ENCODE results near the gene TNFRSF18.
A peak's percentile ranks its signal among the peaks of the same experiment; 100 is the strongest.
"Not testable (repeated sequence)": the region's sequence is repeated elsewhere in the genome, so short reads cannot be mapped to it uniquely, and the experiment has no call there.

The TNFRSF18 gene, protein sequence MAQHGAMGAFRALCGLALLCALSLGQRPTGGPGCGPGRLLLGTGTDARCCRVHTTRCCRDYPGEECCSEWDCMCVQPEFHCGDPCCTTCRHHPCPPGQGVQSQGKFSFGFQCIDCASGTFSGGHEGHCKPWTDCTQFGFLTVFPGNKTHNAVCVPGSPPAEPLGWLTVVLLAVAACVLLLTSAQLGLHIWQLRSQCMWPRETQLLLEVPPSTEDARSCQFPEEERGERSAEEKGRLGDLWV

GRCh38 chr1:1206376-1206965, at the start of gene TNFRSF18:
TSS of gene TNFRSF18 (minus strand) at chr1:1206592. CDS start at chr1:1206571, 21 bp downstream.
- ATAC-seq: peak; percentile 38
- DNase-seq: peak; percentile 54 to 74
- peak within 1 kb of the TSS; percentile 93 to 98 for H3K4me3 Mint-ChIP-seq
- no peaks in the 10 kb centered on the region for H3K9me3 Mint-ChIP-seq
- no peaks in the 10 kb centered on the region for H3K27me3 Mint-ChIP-seq
- peaks cover 72% of the 10 kb centered on the region for H3K4me1 Mint-ChIP-seq
- peak within 1 kb of the TSS; percentile 67 to 87 for H3K27ac Mint-ChIP-seq

DNA sequence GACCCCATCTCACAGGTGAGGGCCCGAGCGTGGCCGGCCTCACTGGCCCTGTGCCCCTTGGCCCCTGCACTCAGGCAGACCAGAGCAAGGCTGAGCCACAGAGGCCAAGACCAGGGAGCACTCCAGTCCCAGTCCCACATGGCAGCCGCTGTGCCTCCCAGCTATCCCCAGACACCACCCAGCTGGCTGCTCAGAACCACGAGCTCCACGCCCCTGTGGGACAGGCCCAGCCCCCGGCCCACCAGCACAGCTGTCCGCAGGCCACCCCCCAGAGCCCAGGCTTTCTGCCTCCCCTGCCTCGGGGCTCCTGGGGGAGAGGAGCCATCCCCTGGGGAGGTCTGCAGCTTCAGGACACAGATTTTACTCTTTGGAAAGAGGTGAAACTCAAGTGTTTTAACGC, 49.2 kb upstream of the TNFRSF18 start:
- no peak for ATAC-seq
- H3K27ac Mint-ChIP-seq: peak overlapping the region in 1 of 2 donors; percentile 25
- H3K9me3 Mint-ChIP-seq: no peaks in the 10 kb centered on the region
- no peak for DNase-seq
- no peak overlapping the region for H3K4me3 Mint-ChIP-seq
- no peaks in the 10 kb centered on the region for H3K27me3 Mint-ChIP-seq
- H3K4me1 Mint-ChIP-seq: peaks cover 28% of the 10 kb centered on the region

- H3K27ac Mint-ChIP-seq: no peak overlapping the region
Observed at GRCh38 chr1:1255078-1255477, 48.7 kb upstream of the TNFRSF18 start.

GRCh38 chr1:1254667-1254998, 48.2 kb upstream of the TNFRSF18 start:
- H3K9me3 Mint-ChIP-seq: no peaks in the 10 kb centered on the region
- DNase-seq: no peak
- H3K4me3 Mint-ChIP-seq: no peak overlapping the region
- H3K27ac Mint-ChIP-seq: no peak overlapping the region
- no peaks in the 10 kb centered on the region for H3K27me3 Mint-ChIP-seq
- no peak for ATAC-seq
- H3K4me1 Mint-ChIP-seq: peaks cover 32% of the 10 kb centered on the region

More at GRCh38 chr1:1255078-1255477, 48.7 kb upstream of the TNFRSF18 start:
- ATAC-seq (no peak), DNase-seq (no peak)
- Mint-ChIP-seq H3K4me1 (peaks cover 32% of the 10 kb centered on the region), H3K9me3 (no peaks in the 10 kb centered on the region), H3K27me3 (no peaks in the 10 kb centered on the region), H3K4me3 (no peak overlapping the region)

GRCh38 chr1:1253972-1254666, 47.7 kb upstream of the TNFRSF18 start:
- ATAC-seq: no peak
- Mint-ChIP-seq H3K27me3 (no peaks in the 10 kb centered on the region), H3K9me3 (no peaks in the 10 kb centered on the region), H3K4me1 (peaks cover 33% of the 10 kb centered on the region), H3K4me3 (no peak overlapping the region), H3K27ac (peak overlapping the region in 1 of 2 donors; percentile 2)
- DNase-seq: no peak

DNA sequence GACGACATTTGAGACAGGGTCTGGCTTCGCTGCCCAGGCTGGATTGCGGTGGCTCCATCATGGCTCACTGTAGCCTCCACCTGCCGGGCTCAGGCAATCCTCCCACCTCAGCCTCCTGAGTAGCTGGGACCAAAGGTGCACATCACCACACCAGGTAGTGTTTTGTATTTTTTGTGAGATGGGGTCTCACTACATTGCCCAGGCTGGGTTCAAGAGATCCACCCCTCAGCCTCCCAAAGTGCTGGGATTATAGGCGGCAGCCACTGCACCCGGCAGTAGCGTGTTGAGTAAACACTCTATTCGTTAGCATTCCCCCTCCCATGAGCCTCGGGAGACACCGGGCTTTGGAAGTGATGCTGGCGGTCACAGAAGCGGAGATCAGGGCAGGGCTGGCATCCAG, 46.9 kb upstream of the TNFRSF18 start:
- Mint-ChIP-seq H3K9me3 (no peaks in the 10 kb centered on the region), H3K27ac (peak overlapping the region in 1 of 2 donors; percentile 49), H3K4me3 (no peak overlapping the region), H3K27me3 (no peaks in the 10 kb centered on the region), H3K4me1 (peaks cover 28% of the 10 kb centered on the region)
- no peak for ATAC-seq
- no peak for DNase-seq

DNA sequence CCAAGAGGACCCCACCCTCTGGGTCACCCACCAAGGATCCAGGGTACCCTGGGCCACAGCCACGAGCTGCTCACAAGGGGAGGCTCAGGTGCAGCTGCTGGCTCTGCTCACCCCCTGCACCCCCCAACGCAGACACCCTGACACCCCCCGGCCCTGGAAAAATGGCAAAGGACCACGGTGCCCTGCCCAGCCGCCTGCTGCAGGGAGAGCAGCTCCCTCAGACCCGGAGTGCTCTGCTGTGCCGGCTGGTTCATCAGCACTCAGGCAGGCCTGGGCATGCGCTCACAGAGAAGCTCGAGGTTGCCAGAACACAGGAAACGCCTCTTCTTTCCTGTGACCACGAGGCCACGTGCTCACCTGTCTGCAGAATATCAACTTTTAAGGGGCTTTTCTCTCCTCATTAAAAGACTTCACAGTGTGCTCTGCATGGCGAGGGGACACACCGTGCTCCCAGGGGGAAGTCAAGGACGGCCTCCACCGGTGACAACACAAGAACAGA, 44.4 kb upstream of the TNFRSF18 start:
- Mint-ChIP-seq H3K4me3 (peak overlapping the region; percentile 23 to 72), H3K4me1 (peaks cover 35% of the 10 kb centered on the region), H3K27ac (peak overlapping the region; percentile 37 to 65), H3K9me3 (no peaks in the 10 kb centered on the region), H3K27me3 (no peaks in the 10 kb centered on the region)
- peak; percentile 70 to 87 for DNase-seq
- ATAC-seq: peak; percentile 94

- H3K27me3 Mint-ChIP-seq, H3K4me3 Mint-ChIP-seq, H3K9me3 Mint-ChIP-seq, DNase-seq, ATAC-seq: not testable (repeated sequence)
- H3K27ac Mint-ChIP-seq: peak overlapping the region in 1 of 2 donors; percentile 63
- H3K4me1 Mint-ChIP-seq: peaks cover 35% of the 10 kb centered on the region
Observed at GRCh38 chr1:1248009-1248913, 41.9 kb upstream of the TNFRSF18 start.

DNA sequence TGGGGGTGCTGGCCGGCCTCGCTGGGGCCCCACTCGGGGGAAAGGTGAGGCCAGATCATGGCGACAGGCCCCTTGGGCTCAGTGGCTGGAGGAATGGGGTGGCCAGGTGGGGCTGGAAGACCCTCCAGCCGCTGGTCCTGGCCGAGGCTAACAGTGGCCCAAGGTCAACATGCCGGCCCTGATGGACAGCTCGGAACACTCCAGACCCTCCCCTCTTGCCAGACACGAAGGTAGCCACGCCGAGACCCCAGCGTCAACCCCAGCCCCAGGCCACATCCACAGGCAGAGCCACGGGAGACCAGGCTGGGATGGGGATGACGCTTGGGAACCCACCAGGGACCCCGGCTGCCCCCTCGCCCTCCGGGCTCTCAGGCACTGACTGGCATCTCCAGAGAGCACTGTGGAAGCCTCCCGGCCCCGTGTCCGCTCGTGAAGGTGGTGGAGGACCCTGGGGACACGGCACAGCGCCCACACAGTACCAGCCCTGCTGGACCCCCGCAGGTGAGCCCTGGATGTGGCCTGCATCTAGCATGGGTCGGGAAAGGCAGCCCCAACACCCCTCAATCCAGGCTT, 41.0 kb upstream of the TNFRSF18 start:
- no peak for ATAC-seq
- Mint-ChIP-seq H3K27ac (peak overlapping the region in 1 of 2 donors; percentile 34), H3K9me3 (no peaks in the 10 kb centered on the region), H3K4me1 (peaks cover 28% of the 10 kb centered on the region), H3K27me3 (no peaks in the 10 kb centered on the region), H3K4me3 (no peak overlapping the region)
- no peak for DNase-seq

DNA sequence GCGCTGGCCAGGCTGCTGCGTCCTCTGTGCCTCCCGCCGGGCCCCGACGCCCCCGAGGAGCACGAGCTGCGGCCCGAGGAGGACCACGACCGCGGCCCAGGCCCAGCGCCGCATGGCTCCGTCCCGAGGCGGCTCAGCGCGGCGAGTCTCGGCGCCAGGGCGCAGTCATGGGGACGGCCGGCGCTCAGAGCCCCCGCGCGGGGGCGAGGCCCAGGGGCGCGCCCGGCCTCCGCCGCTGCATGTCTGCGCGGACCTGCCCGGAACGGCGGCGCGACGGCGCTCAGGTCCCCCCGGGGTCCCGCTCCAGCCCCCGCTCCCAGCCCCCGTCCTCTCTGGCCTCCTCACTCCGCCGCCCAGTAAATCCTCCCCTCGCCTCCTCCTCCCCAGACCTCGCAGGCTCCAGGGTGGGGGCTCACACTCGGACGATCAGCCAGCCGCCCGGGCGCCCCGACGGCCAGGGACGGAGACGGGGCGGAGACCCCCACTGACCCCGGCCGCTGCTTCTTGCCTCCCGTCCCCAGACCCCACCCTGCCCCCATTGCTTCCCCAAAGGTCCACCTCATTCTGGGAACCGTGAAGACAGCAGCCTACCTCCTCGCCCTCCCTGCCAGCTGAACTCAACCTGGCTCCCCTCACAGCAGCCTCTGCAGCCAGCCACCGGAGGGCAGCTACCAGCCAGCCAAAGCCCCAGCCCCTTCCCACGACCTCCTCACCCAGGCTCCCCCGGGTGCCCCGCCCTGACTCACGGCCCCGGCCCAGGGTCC, 40.4 kb upstream of the TNFRSF18 start, which contains the start of gene C1QTNF12:
Gene C1QTNF12, minus strand, starts transcription at position 146 of the 764 bp plus-strand sequence. Its CDS starts 32 bp downstream, at position 114.
- no peaks in the 10 kb centered on the region for H3K27me3 Mint-ChIP-seq
- ATAC-seq (peak; percentile 3), DNase-seq (no peak)
- peaks cover 28% of the 10 kb centered on the region for H3K4me1 Mint-ChIP-seq
- peak within 1 kb of the TSS in 1 of 2 donors; percentile 31 for H3K4me3 Mint-ChIP-seq
- H3K9me3 Mint-ChIP-seq: no peaks in the 10 kb centered on the region
- H3K27ac Mint-ChIP-seq: no peak within 1 kb of the TSS

- Mint-ChIP-seq H3K9me3 (no peaks in the 10 kb centered on the region), H3K4me3 (peak overlapping the region in 1 of 2 donors; percentile 21), H3K4me1 (peaks cover 24% of the 10 kb centered on the region), H3K27ac (no peak overlapping the region), H3K27me3 (no peaks in the 10 kb centered on the region)
- DNase-seq: no peak
- ATAC-seq: no peak
Observed at GRCh38 chr1:1245817-1246576, 39.6 kb upstream of the TNFRSF18 start.

DNA sequence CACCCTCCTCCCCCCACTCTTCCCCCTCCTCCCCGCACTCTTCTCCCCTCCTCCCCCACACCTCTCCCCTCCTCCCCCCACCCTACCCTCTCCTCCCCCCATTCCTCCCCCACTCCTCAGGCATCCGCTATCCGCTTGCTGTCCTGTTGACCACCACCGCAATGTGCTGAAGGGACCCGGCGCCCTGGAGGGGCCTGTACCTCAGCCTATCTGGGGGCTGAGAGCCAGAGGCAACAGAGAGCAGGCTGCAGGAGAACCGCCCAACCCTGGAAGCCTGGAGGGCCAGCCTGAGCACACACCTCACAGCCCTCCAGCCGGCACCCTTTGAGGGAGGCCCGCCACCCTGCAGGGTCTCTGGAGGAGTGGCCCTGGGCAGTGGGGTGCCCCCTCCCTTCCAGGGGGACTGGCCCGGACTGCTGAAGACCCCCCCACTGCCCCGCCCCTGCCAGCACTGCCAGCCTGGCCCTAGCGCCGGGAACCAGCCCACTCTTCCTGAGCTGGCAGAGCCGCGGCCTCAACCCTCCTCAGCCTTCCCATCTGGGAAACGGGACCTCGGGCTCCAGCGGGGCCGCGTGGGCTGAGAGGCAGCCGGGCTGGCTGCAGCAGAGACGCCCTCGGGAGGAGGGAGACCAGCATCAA, 38.9 kb upstream of the TNFRSF18 start:
- Mint-ChIP-seq H3K4me3 (no peak overlapping the region), H3K27me3 (no peaks in the 10 kb centered on the region), H3K27ac (peak overlapping the region in 1 of 2 donors; percentile 6), H3K4me1 (peaks cover 17% of the 10 kb centered on the region), H3K9me3 (no peaks in the 10 kb centered on the region)
- ATAC-seq (peak; percentile 1), DNase-seq (no peak)

GRCh38 chr1:1244192-1244811, 37.9 kb upstream of the TNFRSF18 start:
- Mint-ChIP-seq H3K4me3 (no peak overlapping the region), H3K27me3 (no peaks in the 10 kb centered on the region), H3K4me1 (peaks cover 8% of the 10 kb centered on the region), H3K9me3 (no peaks in the 10 kb centered on the region), H3K27ac (no peak overlapping the region)
- ATAC-seq (no peak), DNase-seq (no peak)
